GM10266 (cell line): ENCODE data around the gene DPM2.

Source experiments
- DNase-seq: peaks from one replicate; pipeline ENCODE4 v3.0.0; 2012; ENCODE audit errors: extremely low spot score
- CTCF ChIP-seq: IDR thresholded peaks from 2 replicates; pipeline ENCODE4 v1.5.1; 2012; ENCODE audit warnings: mild to moderate bottlenecking, low read depth; ENCODE audit not compliant: control insufficient read depth, insufficient read depth; ENCODE audit errors: missing control alignments

Gene DPM2

GRCh38 chr9:127905788-127906191 lies 31.9 kb downstream of the DPM2 start:
- TF ChIP-seq CTCF, result no peak
- peak; percentile 65 for DNase-seq

- no peak for TF ChIP-seq CTCF
- peak; percentile 47 for DNase-seq
These were observed 32.5 kb downstream of the DPM2 start for GRCh38 chr9:127905004-127905728.

- no peak for TF ChIP-seq CTCF
- DNase-seq, result peak; percentile 20
These were observed 33.1 kb downstream of the DPM2 start for GRCh38 chr9:127904561-127905003.

- TF ChIP-seq CTCF, result no peak
- peak; percentile 75 for DNase-seq
These were observed 33.8 kb downstream of the DPM2 start for GRCh38 chr9:127903557-127904475.

- peak; percentile 97 for DNase-seq
- no peak for TF ChIP-seq CTCF
These were observed 38.3 kb downstream of the DPM2 start, which contains the start of gene ST6GALNAC6 for GRCh38 chr9:127899128-127899943. Gene ST6GALNAC6 (minus strand): TSS chr9:127899603. CDS start chr9:127897981, 1,622 bp downstream.

- no peak for TF ChIP-seq CTCF
- DNase-seq, result peak; percentile 51
These were observed 39.1 kb downstream of the DPM2 start for GRCh38 chr9:127898433-127899127.
